HG03558 (cell line): Measurements from ENCODE around the gene DOCK8.

Experiments used
- ATAC-seq: cut with Tn5 transposase; IDR thresholded peaks from one replicate; pipeline ENCODE4 v1.9.1; 2021; ENCODE audit warnings: moderate number of reproducible peaks; ENCODE audit not compliant: unreplicated experiment; ENCODE audit errors: extremely low read depth

DOCK8 gene

DNA sequence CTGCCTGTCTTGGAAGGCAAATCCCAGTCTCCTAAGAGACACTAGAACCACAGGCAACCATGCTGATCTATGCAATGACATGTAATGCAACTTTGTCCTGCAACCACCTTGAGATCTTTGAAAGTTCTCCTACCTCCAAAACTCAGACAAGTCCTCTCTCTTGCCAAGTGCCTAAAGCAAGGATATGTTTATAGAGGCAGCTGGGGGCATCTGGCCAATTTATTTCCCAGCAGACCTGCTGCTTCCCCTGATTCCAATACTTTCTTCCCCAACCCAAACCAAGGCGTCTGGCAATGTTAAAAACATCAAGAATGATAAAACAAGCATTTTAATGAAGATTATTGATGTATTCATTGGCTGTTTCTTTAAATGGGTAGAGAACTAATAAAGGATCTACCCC is 138.4 kb downstream of the DOCK8 start:
- ATAC-seq: no peak

DNA sequence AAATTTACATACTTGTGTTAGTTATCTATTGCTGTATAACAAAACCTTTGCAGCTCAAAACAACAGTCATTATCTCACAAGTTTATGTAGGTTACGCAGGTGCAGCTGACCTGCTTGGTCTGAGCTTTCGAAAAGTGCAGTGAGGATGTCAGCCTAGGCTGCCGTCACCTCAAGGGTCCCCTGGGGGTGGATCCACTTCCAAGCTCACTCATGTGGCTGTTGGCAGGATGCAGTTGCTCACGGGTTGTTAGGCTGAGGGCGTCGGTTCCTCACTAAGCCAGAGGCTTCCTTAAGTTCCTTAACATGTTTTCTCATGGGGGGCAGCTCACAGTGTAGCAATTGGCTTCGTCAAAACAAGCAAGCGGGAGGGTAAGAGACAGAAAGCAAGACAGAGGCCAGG is 139.8 kb downstream of the DOCK8 start:
- no peak for ATAC-seq

DNA sequence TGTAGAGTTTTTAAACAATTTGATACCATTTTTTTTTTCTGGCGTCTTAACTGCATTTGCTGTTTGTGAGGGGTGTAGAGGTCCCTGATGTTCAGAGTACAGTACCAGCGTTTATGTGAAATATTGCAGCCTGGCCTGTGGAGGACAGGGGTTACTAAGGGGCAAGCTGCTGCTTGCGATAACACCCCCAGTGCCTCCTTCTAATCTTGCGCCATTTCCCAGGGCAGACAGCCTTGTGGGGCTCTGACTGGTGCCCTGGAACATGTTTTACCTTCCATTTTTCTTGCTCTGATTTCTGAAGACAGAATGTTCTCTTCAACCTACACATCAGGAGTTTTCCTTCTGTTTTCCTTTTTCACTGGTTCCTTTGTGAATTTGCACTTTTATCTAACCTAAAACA is 142.9 kb downstream of the DOCK8 start:
- ATAC-seq: no peak

DNA sequence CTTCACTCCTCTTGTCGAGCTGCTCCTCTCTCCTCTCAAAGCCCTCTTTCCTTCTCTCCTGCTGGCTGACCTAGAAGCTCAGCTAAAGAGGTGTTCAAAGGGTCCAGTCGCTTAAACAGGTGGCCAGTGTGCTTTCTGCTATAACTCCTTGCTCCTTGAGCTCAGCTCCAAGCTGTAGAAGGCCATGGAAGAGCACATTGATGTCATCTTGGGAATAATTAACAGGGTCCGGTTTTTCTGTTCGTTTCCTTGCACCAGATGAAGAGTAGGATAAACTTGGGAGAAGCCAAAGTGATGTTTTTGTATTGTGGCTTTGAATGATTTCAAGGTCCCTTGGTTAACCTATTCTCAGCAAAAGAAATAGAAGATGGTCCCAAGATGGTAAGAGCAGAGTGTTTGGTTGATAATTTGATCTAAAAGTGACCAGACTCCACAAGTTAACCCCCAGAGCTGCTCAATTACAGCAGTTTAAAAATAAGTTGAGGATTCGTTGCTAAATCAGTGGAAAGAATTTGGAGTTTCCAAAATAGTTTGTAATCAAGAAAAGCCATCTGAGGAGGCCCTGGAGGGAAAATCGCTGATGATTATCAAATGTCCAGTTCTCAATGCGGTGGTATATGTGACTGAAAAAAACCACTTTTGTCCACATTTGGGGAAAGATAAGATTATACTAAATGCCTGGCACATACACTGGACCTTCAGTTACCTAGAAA is 148.1 kb downstream of the DOCK8 start:
- ATAC-seq: no peak

DNA sequence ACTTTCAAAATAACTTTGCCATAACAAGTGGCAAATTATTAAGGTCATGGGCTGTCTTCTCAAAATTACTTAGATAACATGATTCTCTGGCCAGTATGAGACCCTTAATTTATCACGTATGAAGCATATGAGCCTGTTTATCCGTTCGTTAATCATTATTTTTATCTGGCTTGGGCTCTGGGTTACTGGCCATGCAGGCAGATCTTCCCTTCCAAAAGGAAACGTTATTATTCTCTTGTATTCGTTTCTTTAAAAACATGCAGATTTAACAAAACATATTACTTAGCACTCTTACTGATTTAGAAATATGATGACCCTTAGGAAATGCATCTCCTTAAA is 148.6 kb downstream of the DOCK8 start:
- no peak for ATAC-seq

DNA sequence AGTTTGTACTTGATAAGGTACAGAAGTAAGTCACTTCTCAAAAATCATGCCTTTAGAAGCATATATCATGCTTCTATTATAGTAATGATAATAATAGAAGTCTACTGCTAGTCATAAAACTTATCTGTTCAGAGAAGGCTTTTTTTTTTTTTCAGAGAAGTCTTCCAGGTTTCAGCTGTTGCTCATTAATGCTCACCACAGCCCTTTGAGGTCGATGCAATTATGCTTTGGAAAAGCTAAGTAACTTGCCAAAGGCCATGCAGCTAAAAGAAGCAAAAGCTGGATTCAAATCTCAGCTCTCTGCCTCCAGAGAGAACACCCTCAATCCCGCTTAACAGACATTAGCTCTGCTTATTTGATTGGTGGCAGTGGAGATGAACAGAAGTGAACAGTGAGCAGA is 150.8 kb downstream of the DOCK8 start:
- no peak for ATAC-seq

DNA sequence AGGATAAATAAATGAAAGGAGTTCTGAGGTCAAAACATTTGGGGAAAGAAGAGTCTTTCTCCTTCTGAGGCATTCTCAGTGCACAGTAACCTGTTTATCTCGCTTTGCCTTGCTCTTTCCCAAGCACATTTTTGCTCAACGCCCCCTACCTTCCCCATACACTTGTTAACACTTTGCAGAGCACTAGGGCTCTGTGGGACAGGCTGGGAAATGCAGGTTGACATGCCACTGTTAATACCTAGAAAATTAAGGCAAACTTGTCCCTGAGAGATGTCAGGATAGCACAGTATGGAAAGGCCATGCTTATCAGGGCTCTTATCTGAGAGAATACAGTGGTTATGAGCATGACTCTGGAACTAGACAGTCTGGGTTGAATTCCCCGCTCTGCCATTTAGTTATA is 152.0 kb downstream of the DOCK8 start:
- no peak for ATAC-seq

DNA sequence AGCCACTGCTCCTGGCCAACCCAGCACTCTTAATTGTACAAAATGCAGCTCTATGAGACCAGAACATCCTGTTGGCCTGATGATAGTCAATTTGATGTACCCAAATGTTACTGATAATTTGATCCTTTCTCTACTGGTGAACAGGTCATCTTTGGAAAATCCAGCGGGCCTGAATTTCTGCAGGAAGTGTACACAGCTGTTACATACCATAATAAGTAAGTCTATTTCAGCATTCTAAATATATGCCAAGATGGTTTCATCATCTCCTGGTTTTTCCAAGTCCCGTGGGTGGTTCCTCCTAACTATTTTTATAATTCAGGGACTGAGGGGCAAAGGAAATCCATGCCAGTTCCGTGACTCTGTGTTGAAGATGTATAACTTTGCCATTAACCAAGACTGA is 155.4 kb downstream of the DOCK8 start:
- no peak for ATAC-seq

DNA sequence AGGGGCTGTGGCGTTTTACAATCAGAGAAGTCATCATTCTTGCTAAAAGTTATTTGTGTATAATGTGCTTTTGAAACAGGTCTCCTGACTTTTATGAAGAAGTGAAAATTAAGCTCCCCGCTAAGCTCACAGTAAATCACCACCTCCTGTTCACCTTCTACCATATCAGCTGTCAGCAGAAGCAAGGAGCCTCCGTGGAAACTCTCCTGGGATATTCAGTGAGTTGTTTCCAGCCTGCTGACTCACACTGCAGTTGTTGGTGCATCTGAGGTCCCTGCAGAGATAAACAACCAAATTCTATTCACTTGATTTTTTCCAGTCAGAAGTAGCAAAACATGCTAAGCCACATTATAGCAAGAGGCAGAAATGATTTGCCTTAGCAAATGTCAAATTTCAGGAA is 156.7 kb downstream of the DOCK8 start:
- ATAC-seq: no peak

DNA sequence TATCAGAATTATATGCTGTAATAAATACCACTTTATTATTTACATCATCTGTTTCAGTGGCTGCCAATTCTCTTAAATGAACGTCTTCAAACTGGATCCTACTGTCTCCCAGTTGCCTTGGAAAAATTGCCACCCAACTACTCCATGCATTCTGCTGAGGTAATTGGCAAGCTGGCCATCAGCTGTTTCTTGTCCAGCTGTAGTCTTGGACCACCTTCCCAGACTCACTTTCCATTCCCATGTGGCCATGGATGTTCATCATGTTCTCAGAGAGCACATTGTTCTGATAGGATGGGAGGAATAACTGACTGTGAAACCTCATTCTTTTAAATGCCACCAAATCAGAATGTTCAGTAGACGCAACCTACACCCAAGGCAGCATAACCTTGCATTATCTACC is 157.5 kb downstream of the DOCK8 start:
- ATAC-seq: no peak

DNA sequence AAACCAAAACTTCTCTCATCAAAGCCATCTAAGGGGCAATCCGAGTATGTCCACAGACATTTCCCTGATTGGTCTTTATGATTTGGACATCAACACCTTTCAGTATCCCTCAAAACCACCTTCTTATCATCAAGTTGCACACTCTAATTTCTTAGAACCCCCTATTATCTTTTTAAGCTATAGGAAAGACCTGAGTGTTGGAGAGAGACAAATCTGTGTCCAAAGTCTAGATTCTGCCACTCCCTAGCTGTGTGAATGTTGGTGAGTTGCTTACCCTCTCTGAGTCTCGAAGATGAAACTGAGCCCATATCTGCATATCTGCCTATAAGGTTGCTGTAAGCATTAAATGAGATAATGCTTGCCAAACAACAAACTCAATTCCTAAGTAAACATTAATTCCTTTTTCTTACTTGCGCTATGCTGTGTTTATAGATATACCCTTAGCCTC is 159.1 kb downstream of the DOCK8 start:
- ATAC-seq: no peak

DNA sequence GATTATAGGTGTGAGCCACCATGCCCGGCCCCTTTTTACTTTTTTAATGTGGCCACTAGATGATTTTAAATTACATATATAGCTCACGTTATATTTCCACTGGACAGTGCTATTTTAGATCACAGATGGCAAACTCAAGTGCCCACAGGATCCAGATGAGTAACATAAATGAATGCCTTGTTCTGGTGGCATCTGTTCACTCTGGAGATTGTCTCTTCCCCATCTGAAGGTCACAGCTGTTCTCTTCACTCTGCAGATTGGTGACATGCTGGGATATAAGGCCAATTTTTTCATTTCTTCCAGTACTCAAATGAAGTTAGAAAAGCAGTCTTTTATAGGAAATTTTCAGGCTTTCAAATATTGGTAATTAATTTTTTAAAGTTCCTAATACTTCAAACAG is 160.1 kb downstream of the DOCK8 start:
- ATAC-seq: no peak

DNA sequence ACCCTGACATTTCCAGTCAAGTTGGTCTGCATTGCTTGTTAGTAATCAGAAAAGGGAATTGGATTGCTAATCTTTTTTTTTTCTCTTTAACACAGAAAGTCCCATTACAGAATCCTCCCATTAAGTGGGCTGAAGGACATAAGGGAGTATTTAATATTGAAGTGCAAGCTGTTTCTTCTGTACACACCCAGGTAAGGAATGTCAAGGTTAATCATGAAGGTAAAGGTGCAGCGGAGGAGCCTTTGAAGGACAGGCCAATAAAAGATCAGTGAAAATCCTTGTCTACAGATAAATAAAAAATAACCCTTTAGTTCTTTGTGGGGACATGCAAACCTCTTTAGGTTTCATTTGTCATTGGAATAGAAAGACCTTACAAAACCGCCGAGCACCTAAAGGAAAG is 161.4 kb downstream of the DOCK8 start:
- ATAC-seq: no peak

DNA sequence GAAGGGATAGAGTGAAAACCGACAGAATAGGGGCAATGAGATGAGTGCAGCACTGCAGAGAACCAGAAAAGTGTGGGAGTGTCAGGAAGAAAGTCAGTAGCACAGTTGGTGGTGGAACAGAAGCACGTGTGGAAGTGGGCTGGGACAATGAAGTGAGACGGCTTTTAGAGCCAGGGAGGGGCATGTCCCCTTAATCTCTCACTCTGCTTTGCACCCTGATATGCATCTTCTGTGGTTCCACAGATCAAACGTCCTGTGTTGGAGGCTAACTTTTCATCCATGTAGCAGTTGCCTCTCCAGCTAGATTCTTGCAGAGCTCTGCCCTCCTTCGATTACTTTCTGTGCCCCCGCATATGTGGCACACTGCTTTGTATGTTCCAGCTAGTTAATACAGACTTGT is 163.6 kb downstream of the DOCK8 start:
- no peak for ATAC-seq

DNA sequence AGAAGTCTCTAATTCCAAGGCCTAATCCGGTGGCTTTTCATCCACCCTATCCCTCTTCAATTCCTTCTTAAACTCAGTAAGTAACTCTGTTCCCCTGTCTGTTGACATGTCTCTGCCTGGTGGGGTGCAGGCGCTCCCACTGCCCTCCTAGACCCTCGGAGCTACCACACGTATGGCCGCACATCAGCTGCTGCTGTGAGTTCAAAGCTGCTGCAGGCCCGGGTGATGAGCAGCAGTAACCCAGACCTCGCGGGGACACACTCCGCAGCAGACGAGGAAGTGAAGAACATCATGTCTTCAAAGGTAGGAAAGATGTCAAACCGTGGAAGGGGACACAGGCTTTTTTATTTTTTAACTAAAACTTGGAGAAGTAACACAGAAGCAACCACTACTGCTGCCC is 167.7 kb downstream of the DOCK8 start:
- no peak for ATAC-seq

DNA sequence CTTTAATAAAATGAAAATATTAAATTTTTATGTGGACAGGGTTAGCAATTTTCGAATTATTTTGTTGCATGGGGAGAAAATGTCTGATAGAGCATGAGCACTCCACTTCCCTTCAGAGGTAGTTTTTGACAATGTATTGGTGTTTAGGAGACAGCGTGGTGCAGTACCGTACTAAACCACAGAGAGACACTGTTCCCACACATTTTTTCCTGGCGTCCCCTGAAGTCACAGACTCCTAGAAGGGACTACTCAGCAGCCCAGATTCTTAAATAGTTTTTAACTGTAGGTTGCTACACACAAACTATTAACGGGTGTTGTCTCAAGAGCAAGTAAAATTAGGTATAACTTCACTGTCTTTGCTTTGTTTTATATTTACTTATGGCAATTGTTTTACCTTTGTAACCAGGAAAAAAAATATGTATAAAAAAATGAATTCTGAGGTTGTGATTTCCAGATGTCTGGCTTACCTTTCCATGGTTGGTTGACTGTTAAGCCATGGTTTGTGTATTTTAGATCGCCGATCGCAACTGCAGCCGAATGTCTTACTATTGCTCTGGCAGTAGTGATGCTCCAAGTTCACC is 171.2 kb downstream of the DOCK8 start:
- ATAC-seq: no peak

DNA sequence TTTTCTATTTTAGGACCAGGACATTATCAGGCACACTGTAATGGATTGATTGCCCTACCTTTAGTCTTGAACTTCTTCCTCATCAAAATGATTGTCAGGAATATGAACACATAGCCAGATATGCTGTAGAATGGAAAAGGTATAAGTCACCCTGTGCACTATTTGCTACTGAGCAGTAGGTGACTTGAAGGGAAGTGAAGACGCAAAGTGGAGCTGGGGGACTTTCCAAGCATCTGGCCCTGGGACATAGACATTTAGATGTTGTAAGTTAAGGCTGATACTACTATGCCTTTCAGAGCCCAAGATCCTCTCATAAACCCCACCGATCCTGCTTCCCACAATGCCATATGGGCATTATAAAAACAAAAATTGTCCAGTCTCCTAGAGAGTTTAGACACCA is 174.5 kb downstream of the DOCK8 start:
- ATAC-seq: no peak

DNA sequence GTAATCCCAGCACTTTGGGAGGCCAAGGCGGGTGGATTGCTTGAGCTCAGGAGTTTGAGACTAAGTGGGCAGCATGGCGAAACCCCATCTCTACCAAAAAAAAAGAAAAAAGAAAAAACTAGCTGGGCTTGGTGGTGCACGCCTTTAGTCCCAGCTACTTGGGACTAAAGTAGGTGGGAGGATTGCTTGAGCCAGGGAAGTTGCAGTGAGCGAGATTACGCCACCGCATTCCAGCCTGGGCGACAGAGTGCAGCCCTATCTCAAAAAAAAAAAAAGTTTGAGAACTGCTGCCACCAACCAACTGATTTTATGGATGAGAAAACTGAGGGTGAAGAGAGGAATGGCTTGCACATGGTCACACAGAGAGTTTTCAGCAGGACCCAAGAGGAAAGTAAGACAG is 175.1 kb downstream of the DOCK8 start:
- ATAC-seq: no peak

DNA sequence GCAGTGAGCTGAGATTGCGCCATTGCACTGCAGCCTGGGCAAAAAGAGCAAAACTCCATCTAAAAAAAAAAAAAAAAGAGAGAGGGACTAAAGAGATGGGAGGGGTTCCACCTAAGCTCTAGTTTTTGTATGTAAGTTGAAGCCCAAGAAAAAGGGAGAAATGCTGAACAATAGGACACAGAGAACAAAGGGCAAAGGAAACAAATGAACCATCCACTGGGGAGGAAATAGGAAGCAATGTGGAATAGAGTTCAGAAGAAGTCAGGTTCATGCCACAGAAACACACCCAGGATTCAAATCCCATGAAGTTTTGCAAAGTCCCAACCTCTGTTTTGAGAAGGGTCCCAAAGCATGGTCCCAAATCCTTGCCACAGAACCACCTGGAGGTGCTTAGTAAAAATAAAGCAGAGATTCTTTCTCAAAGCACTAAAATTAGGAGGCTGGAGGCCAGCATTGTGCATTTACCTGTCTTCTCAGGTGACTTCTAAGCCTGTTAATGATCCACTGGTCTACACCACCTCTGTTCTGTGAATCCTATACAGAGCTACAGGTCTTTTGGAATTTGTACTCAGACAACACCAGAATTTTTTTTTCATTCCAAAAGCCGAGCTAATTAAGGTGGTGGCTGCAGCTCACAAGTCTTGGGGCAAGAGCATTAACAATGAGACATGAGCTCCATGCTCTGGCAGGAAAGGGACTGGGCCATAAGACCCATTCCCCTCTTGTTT is 177.6 kb downstream of the DOCK8 start:
- no peak for ATAC-seq

DNA sequence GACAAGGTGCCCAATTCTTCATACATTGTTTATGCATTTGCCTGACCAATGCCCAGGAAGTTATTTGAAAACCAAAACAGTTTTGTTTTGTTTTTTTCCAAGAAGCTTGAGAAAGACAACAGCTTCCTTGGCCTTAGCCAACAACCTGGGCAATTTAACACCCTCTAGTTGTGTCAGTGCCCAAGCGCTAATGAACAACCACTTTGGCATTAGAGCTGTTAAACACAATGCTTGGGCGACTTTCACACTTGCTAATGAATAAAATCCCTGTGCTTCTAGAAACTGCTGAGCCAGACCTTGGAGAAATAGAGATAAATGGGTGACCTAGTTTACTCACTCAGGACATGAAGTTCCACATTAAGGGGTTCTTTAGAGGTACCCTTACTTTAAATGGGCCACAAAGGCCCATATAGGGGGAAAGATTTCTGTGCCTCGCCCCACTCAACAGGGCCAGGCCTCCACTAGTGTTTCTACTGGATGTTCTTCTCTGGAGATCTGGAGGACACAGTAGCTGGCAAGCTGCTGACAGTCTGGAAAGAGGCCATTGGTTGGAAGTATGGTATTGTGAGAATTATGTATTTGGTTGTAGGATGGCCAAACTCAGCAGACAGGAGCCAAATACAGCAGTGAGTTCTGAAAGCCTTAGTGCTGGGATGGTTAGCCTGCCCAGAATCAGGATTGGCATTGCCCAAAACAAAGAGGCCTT is 179.8 kb downstream of the DOCK8 start:
- ATAC-seq: no peak

DNA sequence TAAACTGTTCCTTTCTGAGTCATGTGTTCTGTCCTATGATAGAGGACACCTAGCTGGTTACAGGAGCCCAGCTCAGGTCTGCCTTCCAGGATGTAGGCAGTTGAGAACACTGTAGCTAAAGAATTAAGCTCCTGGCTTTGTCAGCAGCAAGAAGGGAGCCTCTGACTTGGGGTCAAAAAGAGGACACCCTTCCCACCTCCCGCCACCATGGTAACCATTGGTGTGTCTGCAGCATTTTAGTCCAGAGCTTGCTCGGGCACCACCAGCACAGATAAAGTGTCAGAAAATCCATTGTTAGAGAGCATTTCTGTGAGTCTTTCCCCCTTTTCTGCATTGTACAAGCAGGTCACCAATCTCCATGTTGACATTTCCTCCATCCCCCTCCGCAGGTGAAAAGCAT is 181.7 kb downstream of the DOCK8 start:
- ATAC-seq: no peak
